H9 (cell line): ENCODE measurements around the gene NUDT8. TPM values are rescaled to one million over a fixed set of nuclear protein-coding genes. Genes with fewer than 3 reads are reported as not detected.
"Not testable (repeated sequence)": the region's sequence is repeated elsewhere in the genome, so short reads cannot be mapped to it uniquely, and the experiment has no call there.

ENCODE experiments used
- DNase-seq: peaks from one replicate; pipeline ENCODE4 v3.0.0-alpha.2; 2017
- H2AFZ ChIP-seq: one replicate; pipeline ENCODE4 v1.6.1; 2013; ENCODE audit warnings: mild to moderate bottlenecking, low read length, control low read depth, moderate library complexity
- H2AK5ac ChIP-seq: 2 replicates; pipeline ENCODE4 v1.6.1; 2013; ENCODE audit warnings: low read length, control low read depth, mixed read lengths; ENCODE audit not compliant: insufficient read length
- H2BK120ac ChIP-seq: one replicate; pipeline ENCODE4 v1.6.1; 2013; ENCODE audit warnings: low read depth, mild to moderate bottlenecking, low read length, control low read depth, inconsistent platforms; ENCODE audit not compliant: poor library complexity, severe bottlenecking
- H2BK12ac ChIP-seq: 2 replicates; pipeline ENCODE4 v1.6.1; 2013; ENCODE audit warnings: low read length, control low read depth, mixed read lengths, low read depth; ENCODE audit not compliant: insufficient read length
- H2BK15ac ChIP-seq: 2 replicates; pipeline ENCODE4 v1.6.1; 2013; ENCODE audit warnings: low read depth, low read length, control low read depth
- H2BK20ac ChIP-seq: one replicate; pipeline ENCODE4 v1.6.1; 2013; ENCODE audit warnings: low read depth, mild to moderate bottlenecking, low read length, control low read depth, inconsistent platforms; ENCODE audit not compliant: poor library complexity, severe bottlenecking
- H2BK5ac ChIP-seq: 2 replicates; pipeline ENCODE4 v1.6.1; 2013; ENCODE audit warnings: low read length, control low read depth, mixed read lengths; ENCODE audit not compliant: insufficient read length
- H3K14ac ChIP-seq: 2 replicates; pipeline ENCODE4 v1.6.1; 2013; ENCODE audit warnings: low read length, control low read depth; ENCODE audit not compliant: insufficient read depth
- H3K18ac ChIP-seq: 2 replicates; pipeline ENCODE4 v1.6.1; 2013; ENCODE audit warnings: low read depth, mild to moderate bottlenecking, mixed read lengths, low read length, control low read depth; ENCODE audit not compliant: insufficient read length
- H3K23ac ChIP-seq: 2 replicates; pipeline ENCODE4 v1.6.1; 2013; ENCODE audit warnings: low read length, control low read depth, mixed read lengths, low read depth; ENCODE audit not compliant: insufficient read length
- H3K23me2 ChIP-seq: 2 replicates; pipeline ENCODE4 v1.6.1; 2013; ENCODE audit warnings: low read depth, mild to moderate bottlenecking, mixed read lengths, low read length, control low read depth; ENCODE audit not compliant: insufficient read length, poor library complexity, severe bottlenecking
- H3K27ac ChIP-seq: 2 replicates; pipeline ENCODE4 v1.5.1; 2013; ENCODE audit warnings: low read length, control low read depth, mixed read lengths, low read depth; ENCODE audit not compliant: insufficient read length
- H3K27me3 ChIP-seq: 2 replicates; pipeline ENCODE4 v1.6.1; 2013; ENCODE audit warnings: low read length, control low read depth, inconsistent platforms; ENCODE audit not compliant: insufficient read depth
- H3K4ac ChIP-seq: 2 replicates; pipeline ENCODE4 v1.6.1; 2013; ENCODE audit warnings: low read depth, mild to moderate bottlenecking, control low read depth, inconsistent platforms, low read length, moderate library complexity
- H3K4me1 ChIP-seq: 2 replicates; pipeline ENCODE4 v1.6.1; 2013; ENCODE audit warnings: low read length, control low read depth, inconsistent platforms; ENCODE audit not compliant: insufficient read depth
- H3K4me2 ChIP-seq: 2 replicates; pipeline ENCODE4 v1.6.1; 2013; ENCODE audit warnings: low read length, control low read depth, mixed read lengths; ENCODE audit not compliant: insufficient read length, insufficient read depth
- H3K56ac ChIP-seq: 2 replicates; pipeline ENCODE4 v1.6.1; 2013; ENCODE audit warnings: low read depth, mild to moderate bottlenecking, mixed read lengths, low read length, control low read depth; ENCODE audit not compliant: insufficient read length
- H3K79me1 ChIP-seq: 2 replicates; pipeline ENCODE4 v1.6.1; 2013; ENCODE audit warnings: low read depth, mild to moderate bottlenecking, moderate library complexity, low read length, control low read depth, inconsistent platforms; ENCODE audit not compliant: insufficient read depth, poor library complexity, severe bottlenecking
- H3K79me2 ChIP-seq: 2 replicates; pipeline ENCODE4 v1.6.1; 2013; ENCODE audit warnings: low read length, control low read depth, inconsistent platforms; ENCODE audit not compliant: insufficient read depth
- H3K9ac ChIP-seq: 2 replicates; pipeline ENCODE4 v1.6.1; 2013; ENCODE audit warnings: low read length, control low read depth, mixed read lengths; ENCODE audit not compliant: insufficient read length; ENCODE audit errors: extremely low read depth
- H3K9me3 ChIP-seq: one replicate; pipeline ENCODE4 v1.6.1; 2013; ENCODE audit warnings: low read depth, low read length, inconsistent platforms; ENCODE audit not compliant: control insufficient read depth
- H3T11ph ChIP-seq: one replicate; pipeline ENCODE4 v1.6.1; 2013; ENCODE audit warnings: mild to moderate bottlenecking, low read length, control low read depth, inconsistent platforms
- H4K20me1 ChIP-seq: one replicate; pipeline ENCODE4 v1.6.1; 2013; ENCODE audit not compliant: control insufficient read depth, insufficient read length, insufficient read depth
- H4K5ac ChIP-seq: 2 replicates; pipeline ENCODE4 v1.6.1; 2013; ENCODE audit warnings: low read depth, mild to moderate bottlenecking, mixed read lengths, low read length, control low read depth; ENCODE audit not compliant: insufficient read length
- H4K8ac ChIP-seq: replicated peaks from 2 replicates; pipeline ENCODE4 v1.6.1; 2013; ENCODE audit warnings: low read length, control low read depth, mixed read lengths, low read depth; ENCODE audit not compliant: insufficient read length
- H4K91ac ChIP-seq: 2 replicates; pipeline ENCODE4 v1.6.1; 2013; ENCODE audit warnings: low read depth, mild to moderate bottlenecking, moderate library complexity, mixed read lengths, low read length, control low read depth; ENCODE audit not compliant: insufficient read length
- H3K27ac Mint-ChIP-seq, 3 experiments: 2 replicates in 2 of 3; 3 replicates in 1 of 3; pipeline ENCODE4 v1.8.0; 2020 to 2021; ENCODE audit warnings: mixed read lengths in 3 of 3, mild to moderate bottlenecking in 1 of 3, moderate library complexity in 1 of 3
- H3K27me3 Mint-ChIP-seq: 2 replicates; pipeline ENCODE4 v1.8.0; 2021; ENCODE audit warnings: low read depth, mild to moderate bottlenecking, moderate library complexity, mixed read lengths
- H3K36me3 Mint-ChIP-seq, 3 experiments: 2 replicates in 2 of 3; 3 replicates in 1 of 3; pipeline ENCODE4 v1.8.0; 2020 to 2021; ENCODE audit warnings: low read depth in 3 of 3, mixed read lengths in 3 of 3; ENCODE audit not compliant: insufficient read depth in 1 of 3
- H3K4me1 Mint-ChIP-seq, 2 experiments: 2 replicates each; pipeline ENCODE4 v1.8.0; 2020; ENCODE audit warnings: mixed read lengths in 2 of 2
- H3K4me3 Mint-ChIP-seq, 2 experiments: 2 replicates in 1 of 2; 3 replicates in 1 of 2; pipeline ENCODE4 v1.8.0; 2020 to 2021; ENCODE audit warnings: mild to moderate bottlenecking in 2 of 2, mixed read lengths in 2 of 2, moderate library complexity in 1 of 2
- H3K9me3 Mint-ChIP-seq, 2 experiments: 2 replicates in 1 of 2; 3 replicates in 1 of 2; pipeline ENCODE4 v1.8.0; 2020; ENCODE audit warnings: mild to moderate bottlenecking in 2 of 2, mixed read lengths in 2 of 2, moderate library complexity in 1 of 2
- CTCF ChIP-seq: fragments of 200-600 bp; sonication (generic); conservative IDR thresholded peaks from 3 replicates; pipeline ENCODE4 v1.8.0; 2021; ENCODE audit warnings: antibody characterized with exemption, mild to moderate bottlenecking
- whole genome bisulfite sequencing: extraction: QIAGEN DNeasy Blood & Tissue Kit; methylation state at CpG from one replicate; pipeline ENCODE4 v1.1.7; 2013; ENCODE audit warnings: missing lambda C conversion rate, low lambda C conversion rate, mixed read lengths; ENCODE audit not compliant: insufficient read length; ENCODE audit errors: extremely low coverage; 5-methylcytosine and 5-hydroxymethylcytosine counted together
- total RNA-seq: library from RNA; stranded (reverse); gene quantifications from 2 replicates; pipeline ENCODE4 v1.2.1, GENCODE V29; 2021

NUDT8 gene
- total RNA-seq, 1 experiment from 2014 or later: 6.5 TPM

- H2BK120ac ChIP-seq, H4K8ac ChIP-seq, H3T11ph ChIP-seq, H3K27me3 ChIP-seq, H4K91ac ChIP-seq, H3K23me2 ChIP-seq, H3K79me2 ChIP-seq, H4K5ac ChIP-seq, H3K23ac ChIP-seq, H3K4ac ChIP-seq, H3K4me1 ChIP-seq, H3K27ac ChIP-seq, H2BK5ac ChIP-seq, H3K4me1 Mint-ChIP-seq, H2BK12ac ChIP-seq, H2BK15ac ChIP-seq, H3K14ac ChIP-seq, H3K9ac ChIP-seq, DNase-seq, H4K20me1 ChIP-seq, H3K18ac ChIP-seq, H2AK5ac ChIP-seq, H2BK20ac ChIP-seq, H2AFZ ChIP-seq, H3K4me2 ChIP-seq, H3K27ac Mint-ChIP-seq, H3K56ac ChIP-seq, H3K4me3 Mint-ChIP-seq, H3K79me1 ChIP-seq: not testable (repeated sequence)
- H3K9me3 ChIP-seq: peaks cover 16% of the 10 kb centered on the region
- TF ChIP-seq CTCF: peak; percentile 32; the same call in 1 of the 3 replicates
- Mint-ChIP-seq H3K27me3 (peaks cover 10% of the 10 kb centered on the region), H3K36me3 (peaks cover 0 to 16% (median 6%) of the 10 kb centered on the region in 3 experiments; a peak in 3 of 7 replicates), H3K9me3 (peaks cover 25 to 27% of the 10 kb centered on the region in 2 experiments)
- WGBS: no CpG with 5 or more reads among the region's 5 CpGs
Measured at GRCh38 chr11:67659651-67660165, 30.0 kb upstream of the NUDT8 start.
